Skeletal muscle tissue (tissue), 4 donors: ENCODE measurements around the gene NCS1. TPM values are rescaled to one million over a fixed set of nuclear protein-coding genes. Genes with fewer than 3 reads are reported as not detected.

Experiments
- H3K27ac ChIP-seq: one replicate; pipeline ENCODE4 v1.7.0; 2013; ENCODE audit warnings: mild to moderate bottlenecking, low read depth, low read length, inconsistent platforms
- H3K27me3 ChIP-seq, 3 donors: one replicate each; pipeline ENCODE4 v1.7.0; 2013; ENCODE audit warnings: low read length in 3 of 3; ENCODE audit not compliant: control insufficient read depth in 3 of 3, insufficient read depth in 3 of 3
- H3K36me3 ChIP-seq, 3 donors: one replicate each; pipeline ENCODE4 v1.7.0; 2013; ENCODE audit warnings: low read length in 3 of 3; ENCODE audit not compliant: control insufficient read depth in 3 of 3, insufficient read depth in 3 of 3
- H3K4me1 ChIP-seq, 3 donors: one replicate each; pipeline ENCODE4 v1.7.0; 2013; ENCODE audit warnings: low read length in 3 of 3, mild to moderate bottlenecking in 3 of 3; ENCODE audit not compliant: control insufficient read depth in 3 of 3, insufficient read depth in 3 of 3
- H3K4me3 ChIP-seq, 3 donors: one replicate each; pipeline ENCODE4 v1.7.0; 2013; ENCODE audit warnings: low read length in 3 of 3
- H3K9ac ChIP-seq, 3 donors: one replicate each; pipeline ENCODE4 v1.7.0; 2013; ENCODE audit warnings: low read length in 3 of 3, mild to moderate bottlenecking in 3 of 3, moderate library complexity in 2 of 3, low read depth in 1 of 3
- H3K9me3 ChIP-seq, 3 donors: one replicate each; pipeline ENCODE4 v1.7.0; 2013; ENCODE audit warnings: low read length in 3 of 3; ENCODE audit not compliant: control insufficient read depth in 3 of 3
- total RNA-seq: library from RNA; depleted of rRNA; stranded (reverse); fragments of >200 nt; gene quantifications from one replicate; pipeline ENCODE4 v1.2.3, GENCODE V29; 2014
- donor health status: Osteomylitis.

NCS1 gene
- 19.3 TPM for total RNA-seq

- no peaks in the 10 kb centered on the region for H3K9me3 ChIP-seq
Measured at GRCh38 chr9:130172161-130172857, at the start of gene NCS1. NCS1 (plus strand) TSS chr9:130172404; CDS start chr9:130172664, 260 bp downstream.

GRCh38 chr9:130122456-130122855 lies 49.7 kb upstream of the NCS1 start:
- H3K9ac ChIP-seq: no peak overlapping the region
- no peaks in the 10 kb centered on the region for H3K27me3 ChIP-seq
- H3K9me3 ChIP-seq: no peaks in the 10 kb centered on the region
- no peak overlapping the region for H3K27ac ChIP-seq
- peaks cover 8 to 26% (median 21%) of the 10 kb centered on the region in 3 donors for H3K36me3 ChIP-seq
- no peak overlapping the region for H3K4me3 ChIP-seq
- peaks cover 7 to 20% (median 14%) of the 10 kb centered on the region in 3 donors for H3K4me1 ChIP-seq

More at GRCh38 chr9:130172161-130172857, at the start of gene NCS1:
- Histone ChIP-seq H3K27me3 (peaks cover 3 to 13% (median 12%) of the 10 kb centered on the region in 3 donors), H3K36me3 (no peaks in the 10 kb centered on the region), H3K4me1 (peaks cover 5 to 12% (median 6%) of the 10 kb centered on the region in 3 donors), H3K27ac (no peak within 1 kb of the TSS), H3K9ac (peak within 1 kb of the TSS in 2 of 3 donors; percentile 50 to 57), H3K4me3 (peak within 1 kb of the TSS; percentile 43 to 52 (median 45))

- no peak overlapping the region for H3K9ac ChIP-seq
- H3K4me1 ChIP-seq: peaks cover 9 to 17% (median 15%) of the 10 kb centered on the region in 3 donors
- H3K27ac ChIP-seq: no peak overlapping the region
- no peaks in the 10 kb centered on the region for H3K27me3 ChIP-seq
- no peaks in the 10 kb centered on the region for H3K9me3 ChIP-seq
- no peak overlapping the region for H3K4me3 ChIP-seq
- peaks cover 24 to 27% (median 25%) of the 10 kb centered on the region in 3 donors for H3K36me3 ChIP-seq
Measured at GRCh38 chr9:130124085-130124860, 47.9 kb upstream of the NCS1 start.

- Histone ChIP-seq H3K27ac (no peak overlapping the region), H3K9me3 (no peaks in the 10 kb centered on the region), H3K36me3 (peaks cover 22 to 34% (median 26%) of the 10 kb centered on the region in 3 donors)
Measured at GRCh38 chr9:130126721-130127433, 45.3 kb upstream of the NCS1 start.

GRCh38 chr9:130128251-130128650 lies 44.0 kb upstream of the NCS1 start:
- Histone ChIP-seq H3K36me3 (peaks cover 20 to 39% (median 26%) of the 10 kb centered on the region in 3 donors), H3K27me3 (no peaks in the 10 kb centered on the region), H3K4me3 (no peak overlapping the region), H3K27ac (peak overlapping the region; percentile 77), H3K4me1 (peaks cover 12 to 18% (median 16%) of the 10 kb centered on the region in 3 donors), H3K9me3 (no peaks in the 10 kb centered on the region), H3K9ac (peak overlapping the region in 1 of 3 donors; percentile 26)

More at GRCh38 chr9:130126721-130127433, 45.3 kb upstream of the NCS1 start:
- Histone ChIP-seq H3K9ac (no peak overlapping the region), H3K27me3 (no peaks in the 10 kb centered on the region), H3K4me1 (peaks cover 12 to 18% (median 16%) of the 10 kb centered on the region in 3 donors), H3K4me3 (no peak overlapping the region)

GRCh38 chr9:130128733-130129431 lies 43.3 kb upstream of the NCS1 start:
- Histone ChIP-seq H3K4me1 (peaks cover 12 to 18% (median 16%) of the 10 kb centered on the region in 3 donors), H3K27me3 (no peaks in the 10 kb centered on the region), H3K4me3 (no peak overlapping the region), H3K36me3 (peaks cover 22 to 39% (median 28%) of the 10 kb centered on the region in 3 donors), H3K9ac (peak overlapping the region; percentile 12 to 26 (median 21)), H3K27ac (peak overlapping the region; percentile 77), H3K9me3 (no peaks in the 10 kb centered on the region)

GRCh38 chr9:130129432-130130061 lies 42.7 kb upstream of the NCS1 start:
- peak overlapping the region; percentile 12 to 41 (median 21) for H3K9ac ChIP-seq
- H3K4me1 ChIP-seq: peaks cover 12 to 18% (median 16%) of the 10 kb centered on the region in 3 donors
- H3K36me3 ChIP-seq: peaks cover 22 to 38% (median 28%) of the 10 kb centered on the region in 3 donors
- no peaks in the 10 kb centered on the region for H3K27me3 ChIP-seq
- no peaks in the 10 kb centered on the region for H3K9me3 ChIP-seq
- no peak overlapping the region for H3K4me3 ChIP-seq
- H3K27ac ChIP-seq: peak overlapping the region; percentile 77

GRCh38 chr9:130132746-130133145 lies 39.5 kb upstream of the NCS1 start:
- Histone ChIP-seq H3K27ac (no peak overlapping the region), H3K27me3 (no peaks in the 10 kb centered on the region), H3K9me3 (no peaks in the 10 kb centered on the region), H3K4me1 (peaks cover 12 to 19% (median 17%) of the 10 kb centered on the region in 3 donors), H3K4me3 (no peak overlapping the region), H3K36me3 (peaks cover 29 to 44% (median 34%) of the 10 kb centered on the region in 3 donors), H3K9ac (no peak overlapping the region)
